ENCODE results near the gene CPVL.

DNA sequence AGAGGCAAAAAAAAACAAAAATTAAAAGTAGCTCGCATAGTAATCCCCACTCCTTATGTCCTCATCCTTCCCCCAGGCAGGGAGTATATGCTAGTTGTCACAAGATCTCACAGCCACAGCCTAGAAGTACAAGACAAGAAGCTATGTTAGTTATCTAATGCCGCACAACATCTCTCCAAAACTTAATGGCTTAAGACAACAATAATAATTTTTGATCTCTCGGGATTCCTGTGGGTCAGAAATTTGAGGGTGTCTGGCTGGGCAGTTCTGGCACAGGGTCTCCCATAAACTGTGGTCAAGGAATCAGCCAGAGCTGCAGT is 39.7 kb downstream of the CPVL start:
- no peak for TF ChIP-seq POLR2A (IDR thresholded peaks at IDR 0.05)
- no peak for TF ChIP-seq CTCF (IDR thresholded peaks at IDR 0.05)

Data from tibial nerve (tissue), 3 donors.